Hindlimb muscle (tissue), 1 donor: ENCODE results near the gene PHACTR2. TPM values are rescaled to one million over a fixed set of nuclear protein-coding genes. Genes with fewer than 3 reads are reported as not detected.
"Not testable (repeated sequence)": the region's sequence is repeated elsewhere in the genome, so short reads cannot be mapped to it uniquely, and the experiment has no call there.

ENCODE experiments used
- DNase-seq: peaks from one replicate; pipeline ENCODE4 v3.0.0-alpha.2; 2013
- polyA plus RNA-seq: library from polyadenylated mRNA; unstranded; fragments of 120-200 nt; gene quantifications from one replicate; pipeline ENCODE4 v1.2.1, GENCODE V29; 2013; ENCODE audit not compliant: insufficient read length

PHACTR2 gene
- polyA plus RNA-seq, 1 donor: 36.5 TPM

DNA sequence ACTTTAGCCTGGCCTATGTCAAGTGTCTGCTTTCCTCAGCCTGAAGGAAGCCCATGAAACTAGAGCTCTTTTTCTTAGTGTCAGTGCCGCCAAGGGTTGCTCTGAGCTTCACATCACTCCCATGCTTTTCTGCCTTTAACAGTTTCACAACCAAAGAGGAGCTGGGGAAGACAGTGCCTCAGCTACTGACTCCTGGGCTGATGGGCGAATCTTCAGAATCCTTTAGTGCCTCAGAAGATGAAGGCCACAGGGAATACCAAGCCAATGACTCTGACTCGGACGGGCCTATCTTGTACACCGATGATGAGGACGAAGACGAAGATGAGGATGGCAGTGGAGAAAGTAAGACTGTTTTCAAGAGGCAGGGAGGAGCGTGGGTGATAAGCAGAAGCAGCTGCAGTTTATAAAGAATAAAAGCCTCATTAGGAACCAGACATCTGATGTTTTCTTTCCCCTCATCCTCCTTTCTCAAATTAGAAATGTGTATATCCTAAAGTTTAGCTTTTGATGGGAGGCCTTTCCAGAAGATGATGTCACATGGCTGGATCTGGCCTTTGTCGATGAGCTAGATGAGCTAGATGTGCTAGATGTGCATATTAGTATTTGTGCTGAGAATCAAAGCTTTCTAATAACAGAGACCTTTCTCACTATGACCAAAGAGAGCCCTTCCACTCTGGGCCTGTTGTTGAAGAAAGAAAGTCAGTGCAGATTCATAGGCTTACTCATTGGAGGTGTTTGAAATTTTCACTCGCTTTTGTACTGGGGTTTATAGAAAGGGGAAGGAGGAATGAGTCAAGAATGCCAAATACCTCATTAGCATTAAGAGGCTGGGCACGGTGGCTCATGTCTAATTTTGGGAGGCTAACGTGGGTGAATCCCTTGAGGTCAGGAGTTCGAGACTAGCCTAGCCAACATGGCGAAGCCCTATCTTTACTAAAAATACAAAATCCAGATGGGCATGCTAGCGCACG, 94.6 kb downstream of the PHACTR2 start:
- DNase-seq: peak; percentile 24

DNA sequence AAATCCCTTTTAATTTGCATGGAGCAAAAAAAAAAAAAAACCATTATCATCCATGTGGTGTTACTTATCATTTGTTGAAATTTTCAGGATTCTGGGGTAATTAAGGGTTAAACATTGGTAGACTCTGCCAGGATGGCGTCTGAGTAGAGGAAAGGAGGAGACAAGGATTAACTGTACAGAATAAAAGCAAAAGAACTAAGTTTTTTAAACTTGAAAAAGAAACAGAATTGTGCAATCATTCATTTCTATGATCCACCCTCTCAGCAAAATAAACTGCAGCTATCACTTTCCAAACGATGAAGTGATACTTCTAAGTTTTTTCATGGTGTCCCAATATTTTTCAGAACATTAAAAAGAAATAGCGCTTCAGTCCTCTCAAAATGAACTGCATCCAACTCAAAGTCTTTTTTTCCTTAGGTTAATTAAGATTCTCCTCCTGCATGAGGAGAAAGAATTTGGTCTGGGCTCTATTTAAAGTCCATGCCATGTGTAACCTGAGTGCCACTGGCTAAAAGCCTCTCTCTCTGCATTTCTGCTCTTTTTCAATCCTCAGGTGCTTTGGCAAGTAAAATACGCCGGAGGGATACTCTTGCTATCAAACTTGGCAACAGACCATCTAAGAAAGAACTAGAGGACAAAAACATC, 95.9 kb downstream of the PHACTR2 start:
- DNase-seq: peak; percentile 29

GRCh38 chr6:143774347-143774746, 96.6 kb downstream of the PHACTR2 start:
- no peak for DNase-seq

GRCh38 chr6:143775336-143775735, 97.6 kb downstream of the PHACTR2 start:
- DNase-seq: peak; percentile 49

GRCh38 chr6:143778926-143779325, 101.2 kb downstream of the PHACTR2 start:
- no peak for DNase-seq

DNA sequence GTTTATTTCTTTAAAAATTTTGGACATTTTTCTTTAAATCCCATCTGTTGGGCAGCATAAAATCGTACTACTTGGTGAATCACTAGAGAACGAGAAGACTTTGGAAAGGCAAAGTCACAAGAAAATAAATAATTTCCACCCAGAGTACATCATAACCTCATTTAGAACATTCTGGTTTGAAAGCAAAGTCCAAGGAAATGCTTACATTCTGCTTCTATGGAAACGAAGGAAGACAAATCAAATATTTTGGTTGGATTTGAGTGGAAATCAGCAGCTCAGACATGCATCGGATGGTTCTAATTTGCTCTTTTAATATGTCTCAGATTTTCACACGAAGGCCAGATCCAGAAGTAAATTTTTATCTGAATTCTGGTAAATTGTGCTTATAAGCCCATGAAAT, 104.7 kb downstream of the PHACTR2 start:
- DNase-seq: peak; percentile 67

- no peak for DNase-seq
These were observed 105.3 kb downstream of the PHACTR2 start for GRCh38 chr6:143783077-143783476.

GRCh38 chr6:143784316-143784715, 106.6 kb downstream of the PHACTR2 start:
- DNase-seq: no peak

DNA sequence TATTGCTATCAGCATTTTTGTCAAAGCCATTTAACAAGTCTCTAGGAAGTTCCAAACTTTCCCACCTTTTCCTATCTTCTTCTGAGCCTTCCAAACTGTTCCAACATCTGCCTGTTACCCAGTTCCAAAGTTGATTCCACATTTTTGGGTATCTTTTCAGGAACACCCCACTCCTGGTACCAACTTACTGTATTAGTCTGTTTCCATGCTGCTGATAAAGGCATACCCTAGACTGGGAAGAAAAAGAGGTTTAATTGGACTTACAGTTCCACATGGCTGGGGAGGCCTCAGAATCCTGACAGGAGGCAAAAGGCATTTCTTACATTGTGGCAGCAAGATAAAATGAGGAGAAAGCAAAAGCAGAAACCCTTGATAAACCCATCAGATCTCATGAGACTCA, 108.6 kb downstream of the PHACTR2 start:
- DNase-seq: not testable (repeated sequence)

DNA sequence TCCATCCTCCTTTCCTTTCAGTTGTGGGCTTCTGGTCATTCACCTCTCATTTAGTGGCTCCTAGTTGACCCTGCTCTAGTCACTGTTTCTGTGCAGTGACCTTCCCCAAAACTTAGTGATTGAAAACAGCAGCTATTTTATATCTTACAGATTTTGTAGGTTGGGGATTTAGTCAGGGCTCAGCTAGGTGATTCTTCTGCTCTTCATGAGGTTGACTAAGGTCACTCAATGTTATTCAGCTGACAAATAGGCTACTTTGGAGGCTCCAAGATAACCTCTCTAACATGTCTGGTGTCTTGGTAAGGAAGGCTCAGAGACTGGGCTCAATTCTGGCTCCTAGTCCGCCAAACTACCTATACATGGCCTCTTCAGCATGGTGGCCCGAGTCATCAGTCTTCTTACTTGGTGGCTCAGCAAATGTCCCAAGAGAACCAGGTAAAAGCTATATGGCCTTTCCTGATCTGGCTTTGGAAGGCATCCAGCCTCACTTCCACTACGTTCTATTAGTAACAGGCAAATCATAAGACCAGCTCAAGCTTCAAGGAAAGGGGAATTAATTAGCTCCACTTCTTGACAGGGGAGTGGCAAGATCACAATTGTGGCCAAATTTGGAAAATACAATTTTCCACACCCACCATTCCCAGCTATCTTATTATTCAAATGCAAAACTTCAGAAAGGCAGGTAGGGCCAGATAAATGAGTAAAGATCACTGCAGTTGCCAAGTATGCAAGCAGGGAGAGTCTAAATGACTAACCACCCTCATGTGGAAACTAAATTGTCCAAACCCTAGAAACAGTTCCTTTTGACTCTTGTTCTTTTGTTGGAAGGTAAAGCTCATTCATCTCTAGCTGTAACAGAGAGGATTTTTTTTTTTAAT, 114.9 kb downstream of the PHACTR2 start:
- no peak for DNase-seq

GRCh38 chr6:143793280-143793619, 115.5 kb downstream of the PHACTR2 start:
- no peak for DNase-seq

GRCh38 chr6:143796551-143796950, 118.8 kb downstream of the PHACTR2 start:
- not testable (repeated sequence) for DNase-seq

- DNase-seq: not testable (repeated sequence)
These were observed 120.7 kb downstream of the PHACTR2 start for GRCh38 chr6:143798487-143798886.

- DNase-seq: no peak
These were observed 125.2 kb downstream of the PHACTR2 start for GRCh38 chr6:143802833-143803565.

DNA sequence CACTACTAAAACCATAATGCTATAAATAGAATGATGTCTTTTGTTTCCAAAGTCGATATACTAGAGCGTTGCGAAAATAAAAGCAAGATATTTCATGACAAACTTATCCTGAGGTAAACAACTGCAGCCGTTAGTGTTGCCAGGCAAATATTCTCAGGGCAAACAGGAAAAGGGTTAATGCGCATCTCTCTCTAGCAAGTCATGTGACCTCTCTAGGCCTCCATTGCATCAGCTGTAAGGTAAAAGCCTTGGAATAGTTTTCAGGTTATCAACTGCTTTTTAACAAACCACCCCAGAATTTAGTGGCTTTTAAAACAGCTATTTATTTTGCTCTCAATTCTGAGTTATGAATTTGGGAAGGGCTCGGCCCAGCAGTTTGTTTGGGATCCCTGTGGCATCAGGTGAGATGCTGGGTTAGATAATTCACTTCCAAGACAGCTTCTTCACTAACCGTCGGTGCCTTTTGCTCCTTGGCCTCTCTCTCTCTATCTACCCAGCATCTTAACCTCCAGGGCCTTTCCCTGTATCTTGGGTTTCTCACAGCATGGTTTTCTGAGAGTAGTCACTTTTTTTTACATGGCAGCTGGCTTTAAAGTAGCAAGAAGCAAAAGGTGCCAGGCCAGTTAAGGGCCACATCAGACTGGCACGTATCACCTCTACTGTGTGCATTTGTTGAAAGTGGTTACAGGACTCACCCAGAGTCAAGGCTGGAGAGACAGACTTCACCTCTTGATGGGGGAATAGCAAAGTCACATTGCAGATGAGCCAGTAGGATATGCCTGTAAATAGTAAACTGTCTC, 126.2 kb downstream of the PHACTR2 start:
- no peak for DNase-seq

- no peak for DNase-seq
These were observed 127.1 kb downstream of the PHACTR2 start for GRCh38 chr6:143804835-143805239.

DNA sequence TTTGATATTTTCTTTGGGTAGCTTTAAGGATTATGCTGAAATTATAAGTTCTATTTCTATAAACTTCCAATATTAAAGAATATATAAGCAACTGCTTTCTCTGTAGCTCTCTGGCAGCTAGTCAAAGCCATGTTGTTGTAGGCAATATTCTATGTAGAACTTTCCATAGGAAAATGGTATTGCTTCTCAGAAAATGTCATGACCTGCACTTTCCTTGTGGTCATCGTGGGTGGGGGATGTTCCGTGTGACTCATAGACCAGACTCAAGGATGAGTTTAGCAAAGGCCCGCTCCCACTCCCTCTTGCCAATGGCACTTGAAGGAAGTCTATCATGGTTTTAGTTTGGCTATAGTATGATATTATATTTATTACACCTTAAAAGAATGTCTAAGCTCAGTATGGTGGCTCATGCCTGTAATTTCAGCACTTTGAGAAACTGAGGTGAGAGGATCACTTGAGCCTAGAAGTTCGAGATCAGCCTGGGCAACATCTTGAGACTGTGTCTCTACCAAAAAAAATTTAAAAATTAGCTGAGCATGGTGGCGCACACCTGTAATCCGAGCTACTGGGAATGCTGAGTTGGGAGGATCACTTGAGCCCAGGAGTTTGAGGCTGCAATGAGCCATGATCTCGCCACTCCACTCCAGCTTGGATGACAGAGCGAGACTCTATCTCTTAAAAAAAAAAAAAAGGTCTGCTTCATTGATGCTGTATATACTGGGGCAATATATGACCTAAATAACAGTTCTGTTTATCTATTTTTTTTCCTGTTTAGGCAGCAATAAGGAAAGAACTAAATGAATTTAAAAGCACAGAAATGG, 128.7 kb downstream of the PHACTR2 start:
- DNase-seq: peak; percentile 22

DNA sequence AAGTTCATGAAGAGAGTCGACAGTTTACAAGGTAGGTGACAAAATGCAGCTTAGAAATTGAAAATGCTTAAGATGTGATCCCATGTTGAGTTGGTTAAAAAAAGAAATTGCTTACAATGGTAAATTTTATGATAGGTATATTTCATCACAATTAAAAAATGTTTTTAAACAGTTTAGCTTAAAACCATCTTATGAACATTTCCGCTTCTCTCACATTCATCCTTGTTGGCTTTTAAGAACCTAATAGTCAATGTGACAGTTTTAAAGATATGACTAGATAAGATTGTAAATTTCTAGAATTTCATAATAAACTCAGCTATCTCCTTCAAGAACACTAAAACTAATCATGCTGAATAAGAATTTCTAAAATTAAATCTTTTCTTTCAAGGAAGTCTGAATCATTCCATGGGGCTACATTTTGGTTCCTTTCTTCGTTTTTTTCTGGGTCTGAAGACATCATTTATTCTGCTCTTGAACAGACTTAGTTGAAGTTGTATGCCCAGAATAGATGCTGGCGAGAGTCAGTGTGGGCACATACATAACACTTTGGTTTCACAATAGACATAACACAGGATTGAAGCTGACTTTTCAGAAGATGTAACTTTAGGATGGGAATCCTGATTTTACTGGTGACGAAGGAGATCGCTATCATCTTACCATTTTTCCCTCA, 129.5 kb downstream of the PHACTR2 start:
- DNase-seq: no peak

- DNase-seq: no peak
These were observed 133.0 kb downstream of the PHACTR2 start for GRCh38 chr6:143810745-143811144.
